HT-29 (cell line): ENCODE results near the gene FNDC4. TPM values are rescaled to one million over a fixed set of nuclear protein-coding genes. Genes with fewer than 3 reads are reported as not detected.
A peak's percentile ranks its signal among the peaks of the same experiment; 100 is the strongest.
"Not testable (repeated sequence)": the region's sequence is repeated elsewhere in the genome, so short reads cannot be mapped to it uniquely, and the experiment has no call there.

Experiments used
- DNase-seq: peaks from one replicate; pipeline ENCODE4 v3.0.0-alpha.2; 2015; ENCODE audit warnings: low spot score
- total RNA-seq: library from RNA; depleted of rRNA; stranded (reverse); fragments of >200 nt; shearing (Covaris generic); gene quantifications from 2 replicates; pipeline ENCODE4 v1.2.3, GENCODE V29; 2014; rRNA removed

Gene FNDC4, protein sequence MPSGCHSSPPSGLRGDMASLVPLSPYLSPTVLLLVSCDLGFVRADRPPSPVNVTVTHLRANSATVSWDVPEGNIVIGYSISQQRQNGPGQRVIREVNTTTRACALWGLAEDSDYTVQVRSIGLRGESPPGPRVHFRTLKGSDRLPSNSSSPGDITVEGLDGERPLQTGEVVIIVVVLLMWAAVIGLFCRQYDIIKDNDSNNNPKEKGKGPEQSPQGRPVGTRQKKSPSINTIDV
- total RNA-seq: 0.26 TPM in 1 of 2 replicates, not detected in the other

DNA sequence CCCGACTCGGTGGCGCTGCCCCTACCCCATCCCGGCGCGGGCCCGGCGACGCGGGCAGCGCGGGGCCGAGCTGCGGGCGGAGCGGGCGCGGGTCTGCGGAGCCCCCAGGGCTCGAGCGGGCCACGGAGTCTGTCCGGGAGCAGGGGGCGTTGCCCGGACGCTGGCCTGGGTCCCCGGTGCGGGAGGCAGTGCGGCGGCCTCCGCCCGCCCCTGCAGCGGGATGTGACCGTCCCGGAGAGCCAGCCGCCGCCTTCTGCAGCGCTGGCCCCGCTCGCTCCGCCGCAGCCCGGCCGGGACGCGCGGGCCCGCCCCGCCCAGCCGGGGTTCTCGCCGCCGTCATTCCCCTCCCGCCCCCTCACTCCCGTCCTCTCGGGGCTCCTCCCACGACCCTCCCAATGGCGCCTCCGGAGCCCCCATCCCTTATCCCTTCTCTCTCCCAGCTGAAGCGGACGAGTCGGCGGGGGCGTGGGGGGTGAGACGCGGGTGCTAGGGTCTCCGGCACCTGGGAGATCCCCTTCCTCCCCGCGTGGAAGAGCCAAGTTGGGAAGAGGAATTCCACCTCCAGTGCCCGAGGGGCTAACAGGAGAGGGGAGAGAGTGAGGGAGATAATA, at the start of gene FNDC4:
TSS of gene FNDC4 (minus strand) at position 257 of the 611 bp plus-strand sequence. CDS start 521 bp downstream, outside the sequence.
- no peak for DNase-seq

DNA sequence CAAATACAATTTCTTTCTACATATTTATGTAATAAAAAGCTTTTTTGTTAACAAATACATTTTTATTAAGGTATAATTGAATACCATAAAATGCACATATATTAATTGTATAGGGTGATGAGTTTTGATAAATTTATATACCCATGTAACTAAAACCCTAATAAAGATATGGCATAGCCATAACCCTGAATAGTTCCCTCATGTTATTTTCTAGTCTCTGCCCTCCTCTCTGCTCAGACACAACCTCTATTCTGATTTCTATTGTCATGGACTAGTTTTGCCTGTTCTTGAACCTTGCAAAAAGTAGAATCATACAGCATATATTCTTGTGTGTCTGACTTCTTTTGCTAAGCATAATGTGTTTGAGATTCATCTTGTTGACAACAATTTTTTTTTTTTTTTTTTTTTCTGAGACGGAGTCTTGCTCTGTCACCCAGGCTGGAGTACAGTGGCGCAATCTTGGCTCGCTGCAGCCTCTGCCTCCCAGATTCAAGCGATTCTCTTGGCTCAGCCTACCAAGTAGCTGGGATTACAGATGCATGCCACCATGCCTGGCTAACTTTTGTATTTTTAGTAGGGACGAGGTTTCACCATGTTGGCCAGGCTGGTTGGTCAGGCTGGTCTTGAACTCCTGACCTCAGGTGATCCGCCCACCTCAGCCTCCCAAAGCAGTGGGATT, 49.3 kb upstream of the FNDC4 start:
- DNase-seq: no peak

DNA sequence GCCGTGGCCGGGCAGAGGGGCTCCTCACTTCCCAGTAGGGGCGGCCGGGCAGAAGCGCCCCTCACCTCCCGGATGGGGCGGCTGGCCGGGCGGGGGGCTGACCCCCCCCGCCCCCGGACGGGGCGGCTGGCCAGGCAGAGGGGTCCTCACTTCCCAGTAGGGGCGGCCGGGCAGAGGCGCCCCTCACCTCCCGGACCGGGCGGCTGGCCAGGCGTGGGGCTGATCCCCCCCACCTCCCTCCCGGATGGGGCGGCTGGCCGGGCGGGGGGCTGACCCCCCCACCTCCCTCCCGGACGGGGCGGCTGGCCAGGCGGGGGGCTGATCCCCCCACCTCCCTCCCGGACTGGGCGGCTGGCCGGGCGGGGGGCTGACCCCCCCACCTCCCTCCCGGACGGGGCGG, 44.6 kb upstream of the FNDC4 start:
- DNase-seq: not testable (repeated sequence)

DNA sequence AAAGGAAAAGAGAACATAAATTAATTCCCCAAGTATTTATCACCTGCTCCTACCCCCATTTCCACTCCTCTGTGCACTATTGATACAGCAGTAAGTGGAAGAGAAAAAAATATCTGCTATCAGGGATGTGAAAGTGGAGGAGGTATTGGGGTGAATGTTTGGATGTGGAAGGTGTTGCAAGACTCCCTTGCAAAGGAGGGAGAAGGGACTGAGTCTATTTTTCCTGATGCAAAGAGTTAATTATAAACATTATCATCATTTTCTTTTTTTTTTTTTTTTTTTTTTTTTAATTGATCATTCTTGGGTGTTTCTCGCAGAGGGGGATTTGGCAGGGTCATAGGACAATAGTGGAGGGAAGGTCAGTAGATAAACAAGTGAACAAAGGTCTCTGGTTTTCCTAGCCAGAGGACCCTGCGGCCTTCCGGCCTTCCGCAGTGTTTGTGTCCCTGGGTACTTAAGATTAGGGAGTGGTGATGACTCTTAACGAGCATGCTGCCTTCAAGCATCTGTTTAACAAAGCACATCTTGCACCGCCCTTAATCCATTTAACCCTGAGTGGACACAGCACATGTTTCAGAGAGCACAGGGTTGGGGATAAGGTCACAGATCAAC, 43.9 kb upstream of the FNDC4 start:
- DNase-seq: not testable (repeated sequence)

DNA sequence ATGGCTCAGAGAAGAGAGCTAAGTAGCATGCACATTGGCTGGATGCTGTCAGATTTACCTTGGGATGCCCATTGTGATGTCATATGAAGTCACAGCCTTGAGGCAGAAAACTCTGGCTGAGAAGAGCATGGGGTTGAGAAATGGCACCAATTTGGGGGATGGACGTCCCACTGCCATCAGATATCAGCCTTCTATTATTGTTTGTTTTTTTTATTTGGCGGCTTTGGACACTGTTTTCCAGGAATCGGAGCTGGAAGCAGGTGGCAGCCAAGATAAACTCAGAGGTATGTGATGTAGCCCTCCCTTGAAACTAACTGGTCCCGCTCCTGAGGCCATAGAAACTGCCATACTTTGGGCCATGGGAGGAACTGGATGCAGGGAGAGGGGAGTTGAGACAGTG, 42.3 kb upstream of the FNDC4 start:
- DNase-seq: no peak

DNA sequence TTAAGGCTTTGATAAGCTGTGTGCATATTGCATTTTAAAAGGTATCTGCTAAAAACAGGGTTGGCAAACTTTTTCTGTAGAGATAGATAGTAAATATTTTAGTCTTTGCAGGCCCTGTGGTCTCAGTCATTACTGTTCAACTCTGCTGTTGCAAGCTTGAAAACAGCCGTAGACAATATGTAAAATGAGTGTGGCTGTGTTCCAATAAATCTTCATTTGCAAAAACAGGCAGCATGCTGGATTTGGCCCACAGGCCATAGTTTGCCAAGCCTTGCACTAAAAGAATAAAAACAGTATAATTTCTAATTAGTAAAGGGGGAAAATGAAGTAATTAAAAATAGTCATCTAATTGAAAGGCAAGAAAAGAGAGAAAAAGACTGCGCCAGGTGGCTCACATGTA, 37.0 kb upstream of the FNDC4 start:
- no peak for DNase-seq

DNA sequence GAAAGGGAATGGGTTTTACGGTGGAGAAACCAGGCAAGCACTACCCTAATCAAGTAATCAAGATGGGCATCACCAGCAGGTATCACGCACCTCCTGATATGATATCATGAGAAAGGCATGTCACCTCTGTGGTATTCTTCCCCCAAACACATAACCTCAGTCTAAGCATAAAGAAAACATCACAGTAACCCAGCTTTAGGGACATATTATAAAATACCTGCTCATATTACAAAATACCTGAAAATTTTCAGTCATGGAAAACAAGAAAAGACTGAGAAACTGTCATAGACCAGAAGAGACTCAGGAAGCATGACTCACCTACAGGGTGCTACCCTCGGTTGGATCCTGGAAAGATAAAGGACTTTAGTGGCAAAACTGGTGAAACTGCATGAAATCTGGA, 32.2 kb upstream of the FNDC4 start:
- no peak for DNase-seq

DNA sequence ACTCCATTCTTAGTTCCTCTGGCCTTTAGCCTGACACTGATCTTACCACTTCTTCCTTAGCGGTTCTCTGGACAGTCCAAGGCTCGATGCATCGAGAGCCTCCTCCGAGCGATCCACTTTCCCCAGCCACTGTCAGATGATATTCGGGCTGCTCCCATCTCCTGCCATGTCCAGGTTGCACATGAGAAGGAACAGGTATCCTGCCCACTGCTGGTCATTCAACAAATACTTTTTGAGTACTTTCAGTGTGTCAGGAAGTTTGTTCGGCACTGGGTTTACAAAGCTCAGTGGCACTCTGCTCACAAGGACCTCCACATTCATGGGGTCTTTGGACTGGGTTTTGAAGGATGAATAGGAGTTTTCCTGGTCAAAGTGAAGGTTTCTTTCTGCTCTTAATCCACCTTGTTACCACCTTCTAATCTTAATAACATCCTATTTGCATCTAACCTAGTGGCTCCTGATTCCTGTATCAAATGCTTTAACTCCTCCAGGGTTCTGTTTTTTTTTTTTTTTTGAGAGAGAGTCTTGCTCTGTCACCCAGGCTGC, 27.5 kb upstream of the FNDC4 start:
- peak; percentile 41 for DNase-seq

DNA sequence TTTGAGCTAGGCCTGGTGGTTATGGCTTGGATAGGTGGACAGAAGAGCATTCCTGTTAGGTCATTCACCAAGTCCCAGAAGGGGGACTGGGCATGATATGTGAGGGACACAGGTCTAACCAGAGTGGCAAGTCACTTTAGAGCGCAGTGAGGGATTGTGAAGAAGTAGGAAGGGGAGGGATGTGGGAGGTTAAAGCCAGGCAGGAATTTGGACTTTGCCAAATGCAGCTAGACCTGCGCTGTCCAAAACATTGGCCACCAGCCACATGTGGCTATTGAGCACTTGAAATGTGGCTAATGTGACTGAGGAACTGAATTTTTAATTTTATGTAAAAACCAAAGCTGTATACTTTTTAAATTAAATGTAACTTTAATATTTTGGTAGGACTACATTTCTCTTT, 25.3 kb upstream of the FNDC4 start:
- no peak for DNase-seq

DNA sequence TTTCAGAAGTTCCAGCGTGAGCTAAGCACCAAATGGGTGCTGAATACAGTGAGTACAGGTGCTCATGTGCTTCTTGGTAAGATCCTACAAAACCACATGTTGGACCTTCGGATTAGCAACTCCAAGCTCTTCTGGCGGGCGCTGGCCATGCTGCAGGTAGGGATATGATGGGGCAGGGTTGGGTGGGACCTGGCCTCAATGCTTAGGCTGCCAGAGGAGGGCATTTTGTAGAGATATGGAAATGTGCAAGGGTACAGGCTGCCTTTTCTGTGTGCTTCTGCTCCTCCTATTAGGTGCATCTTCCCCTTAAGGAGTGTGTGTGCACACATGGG, 23.7 kb upstream of the FNDC4 start:
- no peak for DNase-seq

DNA sequence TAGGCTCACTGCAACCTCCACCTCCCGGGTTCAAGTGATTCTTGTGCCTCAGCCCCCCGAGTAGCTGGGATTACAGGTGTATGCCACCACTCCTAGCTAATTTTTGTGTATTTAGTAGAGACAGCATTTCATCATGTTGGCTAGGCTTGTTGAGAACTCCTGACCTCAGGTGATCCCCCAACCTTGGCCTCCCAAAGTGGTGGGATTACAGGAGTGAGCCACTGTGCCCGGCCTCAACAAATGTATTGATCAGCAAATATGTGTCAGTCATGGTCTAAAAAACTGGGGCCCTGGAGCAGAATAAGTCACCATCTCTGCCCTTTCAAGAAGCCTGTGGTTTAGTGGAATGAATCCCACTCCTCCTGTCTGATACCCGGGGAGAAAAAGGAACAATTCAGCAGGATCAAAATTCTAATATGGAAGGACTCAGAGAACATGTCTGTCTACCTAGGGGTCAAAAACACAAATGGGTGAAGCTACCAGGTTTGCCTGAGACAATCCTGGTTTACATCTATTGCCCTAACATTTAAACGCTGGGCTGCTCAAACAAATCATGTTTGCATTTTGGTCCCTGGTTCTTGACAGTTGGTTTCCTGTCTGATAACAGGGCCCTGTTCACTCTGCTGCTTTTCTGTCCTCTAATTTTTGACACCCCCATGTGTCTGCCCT, 23.2 kb upstream of the FNDC4 start:
- DNase-seq: no peak

DNA sequence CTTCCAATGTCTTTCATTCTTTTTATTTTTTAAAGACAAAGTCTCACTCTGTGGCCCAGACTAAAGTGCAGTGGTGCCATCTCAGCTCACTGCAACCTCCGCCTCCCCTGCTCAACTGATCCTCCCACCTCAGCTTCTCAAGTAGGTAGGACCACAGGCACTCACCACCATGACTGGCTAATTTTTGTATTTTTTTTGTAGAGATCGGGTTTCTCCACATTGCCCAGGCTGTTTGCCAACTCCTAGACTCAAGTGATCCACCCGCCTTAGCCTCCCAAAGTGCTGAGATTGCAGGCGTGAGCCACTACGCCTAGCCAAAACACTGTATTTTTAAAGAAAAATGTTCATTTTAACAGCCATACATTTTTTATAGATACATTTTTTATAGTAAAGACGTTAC, 14.3 kb upstream of the FNDC4 start:
- DNase-seq: no peak

DNA sequence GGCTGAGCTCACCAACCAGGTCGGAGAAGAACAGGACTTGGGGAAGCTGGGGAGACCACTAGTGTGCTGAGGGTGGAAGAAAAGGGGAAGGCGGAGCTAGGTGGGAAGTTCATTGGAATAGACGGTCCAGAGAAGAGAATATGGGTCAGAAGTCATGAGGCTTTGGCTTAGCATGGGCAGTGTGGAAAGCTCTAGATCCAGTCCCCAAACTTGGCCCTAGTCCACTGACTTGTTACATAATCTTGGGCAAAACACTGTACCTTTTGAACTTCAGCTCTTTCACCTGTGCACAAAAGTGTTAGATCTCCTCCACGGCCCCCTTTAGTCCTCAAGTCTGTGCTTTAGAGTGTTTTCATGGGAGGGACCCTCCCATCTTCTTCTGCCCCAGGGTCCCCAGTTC, 12.3 kb upstream of the FNDC4 start:
- no peak for DNase-seq

DNA sequence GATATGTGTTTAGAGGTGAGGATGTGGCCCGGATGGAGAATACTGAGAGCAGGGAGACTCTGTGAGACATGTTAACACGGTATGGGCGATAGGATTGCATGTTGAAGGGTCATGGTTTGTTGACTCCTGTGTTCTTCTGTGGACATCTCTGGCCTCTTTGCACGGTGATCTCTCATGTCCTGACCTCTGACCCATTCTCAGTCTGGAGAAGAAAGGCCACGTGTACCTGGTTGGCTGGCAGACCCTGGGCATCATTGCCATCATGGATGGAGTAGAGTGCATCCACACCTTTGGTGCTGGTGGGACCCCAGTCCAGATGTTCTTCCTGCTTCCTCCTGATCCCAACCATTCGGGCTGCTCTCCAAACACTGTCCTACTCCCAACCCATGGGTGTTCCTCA, 11.6 kb upstream of the FNDC4 start:
- DNase-seq: no peak

DNA sequence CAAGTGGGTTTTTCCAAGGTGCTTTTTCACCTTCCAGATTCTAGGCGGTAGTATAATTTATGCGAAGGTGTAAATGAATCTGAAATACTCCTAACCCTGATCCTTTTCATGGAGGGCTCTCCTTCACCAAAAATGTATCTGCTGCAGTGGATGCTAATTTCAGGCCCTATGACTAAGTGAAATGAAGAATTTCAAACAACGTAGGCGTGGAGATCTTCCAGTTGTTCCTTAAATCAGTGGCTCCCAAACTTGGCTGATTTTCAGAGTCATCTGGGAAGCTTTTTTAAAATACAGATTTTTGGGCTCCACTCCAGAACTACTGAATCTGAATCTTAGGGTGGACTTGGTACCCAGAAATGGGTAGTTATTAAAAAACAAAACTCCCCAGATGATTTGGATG, 7.1 kb upstream of the FNDC4 start:
- no peak for DNase-seq

DNA sequence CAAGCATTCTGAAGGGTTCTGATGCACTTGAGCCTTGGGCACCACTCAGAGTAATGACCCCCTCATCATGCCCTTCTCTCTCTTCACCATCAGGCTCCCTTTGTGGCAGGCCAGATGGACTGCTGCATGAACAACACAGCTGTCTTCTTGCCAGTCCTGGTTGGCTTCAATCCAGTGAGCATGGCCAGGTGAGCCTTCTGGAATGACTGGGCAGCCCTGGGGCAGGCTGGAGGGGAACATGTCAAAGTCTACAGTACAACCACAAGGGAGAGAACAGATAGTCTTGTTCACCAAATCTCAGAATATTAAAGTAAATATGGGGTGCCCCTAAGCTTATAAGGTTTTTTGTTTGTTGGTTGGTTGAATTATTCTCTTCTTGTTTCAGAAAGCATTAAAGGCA, 6.0 kb upstream of the FNDC4 start:
- DNase-seq: no peak

DNA sequence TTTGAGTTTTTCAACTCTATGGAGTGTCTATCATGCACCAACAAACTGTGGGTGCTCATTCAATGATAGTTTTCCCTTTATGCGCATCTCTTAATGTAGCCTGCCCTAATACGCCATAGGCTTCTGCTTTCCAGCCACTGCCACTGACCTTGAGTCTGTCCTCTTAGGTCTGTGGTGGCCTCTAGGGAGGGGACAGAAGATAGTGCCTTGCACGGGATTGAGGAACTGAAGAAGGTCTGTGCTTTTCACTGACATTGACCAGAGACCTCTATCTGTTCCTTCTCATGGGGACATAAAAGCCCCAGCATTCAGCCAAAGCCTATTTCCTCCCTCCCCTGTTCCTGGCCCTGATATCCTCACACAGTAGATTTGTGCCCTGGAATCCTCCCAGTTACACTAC, 4.0 kb upstream of the FNDC4 start:
- no peak for DNase-seq

DNA sequence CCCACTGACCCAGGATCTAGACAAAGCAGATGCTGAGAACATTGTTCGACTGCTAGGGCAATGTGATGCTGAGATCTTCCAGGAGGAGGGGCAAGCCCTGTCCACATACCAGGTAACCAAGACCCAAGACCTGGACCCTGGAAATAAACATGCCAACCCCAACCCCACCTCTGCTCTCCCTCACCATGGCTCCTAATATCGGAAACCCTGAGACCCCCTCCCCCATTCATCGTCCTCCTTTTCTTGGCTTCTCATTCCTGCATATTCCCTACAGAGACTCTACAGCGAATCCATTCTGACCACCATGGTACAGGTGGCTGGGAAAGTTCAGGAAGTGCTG, 2.3 kb upstream of the FNDC4 start:
- DNase-seq: no peak

DNA sequence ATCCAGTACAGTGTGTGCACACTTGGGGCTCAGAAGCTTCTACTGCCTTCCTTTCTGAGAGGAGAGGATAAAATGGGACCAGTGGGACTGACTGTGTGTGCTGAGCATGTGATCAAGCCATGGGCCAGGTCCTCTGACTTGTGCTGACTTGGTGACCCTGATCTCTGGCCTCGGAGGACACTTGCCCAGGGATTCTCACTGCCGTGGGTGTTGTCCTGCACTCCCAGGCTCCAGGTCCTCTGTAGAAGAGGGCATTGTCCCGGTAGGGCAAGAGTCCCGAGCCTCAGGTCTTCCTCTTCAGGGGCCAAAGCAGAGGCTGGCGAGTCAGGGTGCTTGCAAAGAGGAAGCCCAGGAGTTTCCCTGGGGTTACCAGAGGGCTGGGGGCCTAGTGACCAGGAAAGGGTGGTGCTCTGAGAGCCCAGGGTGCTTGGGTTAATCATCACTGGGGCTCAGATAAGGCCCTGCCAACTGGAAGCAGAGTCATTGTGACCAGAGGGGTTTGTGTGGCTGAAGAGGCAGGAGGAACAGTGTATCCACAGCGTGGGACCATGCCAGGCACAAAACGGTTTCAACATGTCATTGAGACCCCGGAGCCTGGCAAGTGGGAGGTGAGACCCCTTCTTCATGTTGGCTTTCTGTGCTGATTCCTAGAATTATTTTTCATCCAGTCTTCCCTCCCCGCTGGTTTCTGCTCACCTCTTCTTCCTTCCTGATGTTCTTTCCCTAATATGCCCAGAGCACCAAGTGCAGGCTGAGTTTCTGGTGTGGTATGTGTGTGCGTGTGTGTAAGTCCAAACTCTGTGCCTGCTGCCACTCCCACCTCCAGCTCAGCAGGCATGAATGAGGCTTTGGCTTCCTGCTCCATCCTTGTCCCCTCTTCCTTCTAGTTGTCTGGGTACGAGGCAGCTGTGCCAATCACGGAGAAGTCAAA, 1.6 kb upstream of the FNDC4 start, which contains the start of gene GCKR:
TSS of gene GCKR (plus strand) at position 483 of the 931 bp plus-strand sequence. CDS start at position 549, 66 bp downstream.
- DNase-seq: peak; percentile 52

DNA sequence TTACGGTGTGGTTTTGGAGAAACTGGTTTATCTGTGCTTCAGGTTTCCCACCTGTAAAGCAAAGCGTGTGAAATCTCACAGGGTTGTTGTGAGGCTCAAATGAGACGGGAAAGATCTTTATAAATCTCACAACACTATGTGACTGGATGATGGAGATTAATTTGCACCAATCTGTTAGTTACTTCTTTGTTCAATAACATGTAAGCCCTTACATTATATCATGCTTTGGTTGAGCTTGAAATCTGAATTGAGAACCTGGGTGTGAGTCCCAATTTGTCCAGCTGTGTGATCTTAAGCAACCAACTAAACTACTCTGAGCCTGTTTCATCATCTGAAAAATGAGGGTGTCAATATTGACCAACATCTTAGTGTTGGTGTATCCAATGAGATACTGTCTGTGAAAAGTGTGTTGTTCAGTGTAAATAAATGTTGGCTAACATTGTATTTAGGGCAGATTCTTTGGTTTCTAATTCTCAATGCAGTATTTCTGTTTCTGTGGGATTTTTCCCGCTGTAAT, 898 bp upstream of the FNDC4 start:
- DNase-seq: no peak
